Smooth muscle cell (in vitro differentiated cells): ENCODE measurements around the gene GTPBP3. TPM values are rescaled to one million over a fixed set of nuclear protein-coding genes. Genes with fewer than 3 reads are reported as not detected.
"Not testable (repeated sequence)": the region's sequence is repeated elsewhere in the genome, so short reads cannot be mapped to it uniquely, and the experiment has no call there.

Source experiments
- DNase-seq: peaks from one replicate; lab custom pipeline; 2025; ENCODE audit not compliant: unreplicated experiment; lab: John Stamatoyannopoulos, UW
- H2AFZ ChIP-seq: fragments of 200-600 bp; sonication (generic); 2 replicates; pipeline ENCODE4 v1.6.0; 2016; ENCODE audit warnings: antibody characterized with exemption, low read depth, mild to moderate bottlenecking
- H3F3A ChIP-seq: fragments of 200-600 bp; sonication (generic); 2 replicates; pipeline ENCODE4 v1.6.0; 2017; ENCODE audit warnings: antibody characterized with exemption, low read depth
- H3K27ac ChIP-seq: fragments of 200-600 bp; sonication (generic); 2 replicates; pipeline ENCODE4 v1.5.1; 2016; ENCODE audit warnings: low read depth, mild to moderate bottlenecking
- H3K27me3 ChIP-seq: fragments of 200-600 bp; sonication (generic); 2 replicates; pipeline ENCODE4 v1.6.1; 2016; ENCODE audit warnings: low read depth, mild to moderate bottlenecking
- H3K36me3 ChIP-seq: fragments of 200-600 bp; sonication (generic); 2 replicates; pipeline ENCODE4 v1.5.1; 2016; ENCODE audit warnings: low read depth
- H3K4me1 ChIP-seq: fragments of 200-600 bp; sonication (generic); 2 replicates; pipeline ENCODE4 v1.5.1; 2016; ENCODE audit warnings: low read depth
- H3K4me2 ChIP-seq: fragments of 200-600 bp; sonication (generic); 2 replicates; pipeline ENCODE4 v1.6.0; 2016; ENCODE audit warnings: mild to moderate bottlenecking
- H3K4me3 ChIP-seq: fragments of 200-600 bp; sonication (generic); 2 replicates; pipeline ENCODE4 v1.5.1; 2016; ENCODE audit warnings: mild to moderate bottlenecking
- H3K79me2 ChIP-seq: fragments of 200-600 bp; sonication (generic); 2 replicates; pipeline ENCODE4 v1.6.0; 2016; ENCODE audit warnings: low read depth, mild to moderate bottlenecking
- H3K9ac ChIP-seq: fragments of 200-600 bp; sonication (generic); 2 replicates; pipeline ENCODE4 v1.6.0; 2016; ENCODE audit warnings: low read depth
- H3K9me3 ChIP-seq: fragments of 200-600 bp; sonication (generic); replicated peaks from 2 replicates; pipeline ENCODE4 v1.5.1; 2016; ENCODE audit warnings: low read depth
- H4K20me1 ChIP-seq: fragments of 200-600 bp; sonication (generic); 2 replicates; pipeline ENCODE4 v1.6.0; 2016; ENCODE audit warnings: low read depth
- CTCF ChIP-seq: fragments of 200-600 bp; sonication (generic); IDR thresholded peaks from 2 replicates; pipeline ENCODE4 v1.5.1; 2017; ENCODE audit warnings: borderline replicate concordance, mild to moderate bottlenecking, antibody characterized with exemption; ENCODE audit not compliant: insufficient read depth, poor library complexity, severe bottlenecking
- WGBS: methylation state at CpG from one replicate; pipeline ENCODE4 v1.1.7; 2016; ENCODE audit warnings: low lambda C conversion rate; 5-methylcytosine and 5-hydroxymethylcytosine counted together
- polyA plus RNA-seq: library from polyadenylated mRNA; unstranded; fragments of >200 nt; fragmentation: Nextera tagmentation; extraction: Ambion mirVana; gene quantifications from 2 replicates; pipeline ENCODE4 v1.2.1, GENCODE V29; 2016
- total RNA-seq: library from RNA; depleted of rRNA; stranded (reverse); fragments of >200 nt; gene quantifications from 2 replicates; pipeline ENCODE4 v1.2.3, GENCODE V29; 2014

The GTPBP3 gene
- total and polyA plus RNA-seq, 2 experiments from 2014 or later = 16.5 to 19.6 TPM

- Histone ChIP-seq H3K9ac (no peak overlapping the region), H3K4me3 (no peak overlapping the region), H3K36me3 (no peaks in the 10 kb centered on the region), H3K27ac (no peak overlapping the region), H3K79me2 (no peaks in the 10 kb centered on the region), H3K4me2 (peak overlapping the region; percentile 84), H3K9me3 (no peaks in the 10 kb centered on the region), H4K20me1 (no peaks in the 10 kb centered on the region), H2AFZ (no peak overlapping the region), H3F3A (no peaks in the 10 kb centered on the region), H3K4me1 (no peaks in the 10 kb centered on the region), H3K27me3 (no peaks in the 10 kb centered on the region)
- no peak for DNase-seq
- TF ChIP-seq CTCF = no peak
- 92% methylated on average over 14 of the region's 14 CpGs for WGBS
Measured at GRCh38 chr19:17293605-17294004, 43.7 kb upstream of the GTPBP3 start.

GRCh38 chr19:17294051-17294891 is 43.1 kb upstream of the GTPBP3 start:
- Histone ChIP-seq H3K9ac (no peak overlapping the region), H3K4me2 (no peak overlapping the region), H3K4me1 (no peaks in the 10 kb centered on the region), H3K27ac (no peak overlapping the region), H3F3A (no peaks in the 10 kb centered on the region), H3K36me3 (no peaks in the 10 kb centered on the region), H3K27me3 (no peaks in the 10 kb centered on the region), H2AFZ (no peak overlapping the region), H3K9me3 (no peaks in the 10 kb centered on the region), H3K79me2 (no peaks in the 10 kb centered on the region), H4K20me1 (no peaks in the 10 kb centered on the region), H3K4me3 (no peak overlapping the region)
- no peak for TF ChIP-seq CTCF
- DNase-seq = peak; percentile 3
- 81% methylated on average over 46 of the region's 48 CpGs for WGBS

GRCh38 chr19:17295551-17295950 is 41.8 kb upstream of the GTPBP3 start:
- not testable (repeated sequence) for DNase-seq, H2AFZ ChIP-seq, H4K20me1 ChIP-seq, H3K27ac ChIP-seq, H3K4me2 ChIP-seq, H3F3A ChIP-seq, H3K36me3 ChIP-seq, H3K27me3 ChIP-seq, H3K9me3 ChIP-seq, H3K79me2 ChIP-seq, H3K4me1 ChIP-seq, H3K9ac ChIP-seq, H3K4me3 ChIP-seq
- WGBS = 98% methylated on average over 6 of the region's 6 CpGs

GRCh38 chr19:17296273-17296672 is 41.1 kb upstream of the GTPBP3 start:
- Histone ChIP-seq H3K4me3 (no peak overlapping the region), H3K36me3 (no peaks in the 10 kb centered on the region), H3K4me1 (no peaks in the 10 kb centered on the region), H3K27ac (no peak overlapping the region), H2AFZ (no peak overlapping the region), H3K4me2 (no peak overlapping the region), H3K79me2 (no peaks in the 10 kb centered on the region), H3K9ac (no peak overlapping the region), H4K20me1 (no peaks in the 10 kb centered on the region), H3K27me3 (no peaks in the 10 kb centered on the region), H3F3A (no peaks in the 10 kb centered on the region), H3K9me3 (no peaks in the 10 kb centered on the region)
- 72% methylated on average over 4 of the region's 4 CpGs for WGBS
- DNase-seq = no peak
- no peak for TF ChIP-seq CTCF
